ENCODE results near the gene BAK1.
"Not testable (repeated sequence)": the region's sequence is repeated elsewhere in the genome, so short reads cannot be mapped to it uniquely, and the experiment has no call there.

Gene BAK1

DNA sequence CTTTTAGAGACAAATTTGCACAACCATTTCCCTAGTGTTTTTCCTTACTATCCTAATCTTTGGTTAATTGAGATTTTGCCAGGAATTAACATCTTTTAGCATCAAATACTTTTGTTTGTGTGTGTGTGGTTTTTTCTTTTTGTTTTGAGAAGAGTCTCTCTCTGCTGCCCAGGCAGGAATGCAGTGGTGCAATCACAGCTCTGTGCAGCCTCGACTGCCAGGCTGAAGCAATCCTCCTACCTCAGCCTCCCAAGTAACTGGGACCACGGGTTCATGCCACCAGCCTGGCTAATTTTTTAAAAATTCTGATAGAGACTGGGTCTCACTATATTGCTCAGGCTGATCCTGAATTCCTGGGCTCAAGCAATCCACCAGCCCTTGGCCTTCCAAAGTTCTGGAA, 28.5 kb downstream of the BAK1 start:
- DNase-seq (ENCODE audit: low spot score) = no peak

DNA sequence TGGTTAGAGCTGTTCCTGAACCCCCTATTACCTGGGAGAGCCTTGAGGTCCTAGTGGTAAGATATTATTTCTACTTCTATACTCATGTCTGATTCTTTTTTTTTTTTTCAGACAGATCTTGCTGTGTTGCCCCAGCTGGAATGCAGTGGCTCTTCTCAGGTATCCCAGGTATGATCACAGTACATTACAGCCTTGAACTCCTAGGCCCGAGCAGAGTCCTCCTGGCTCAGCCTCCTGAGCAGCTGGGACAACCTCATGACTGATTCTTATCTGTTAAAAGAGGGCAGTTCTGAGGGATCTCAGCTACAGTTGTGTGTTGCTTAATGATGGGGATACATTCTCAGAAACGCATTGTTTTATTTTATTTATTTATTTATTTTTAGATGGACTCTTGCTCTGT, 30.2 kb downstream of the BAK1 start:
- DNase-seq (ENCODE audit: low spot score) = no peak

DNA sequence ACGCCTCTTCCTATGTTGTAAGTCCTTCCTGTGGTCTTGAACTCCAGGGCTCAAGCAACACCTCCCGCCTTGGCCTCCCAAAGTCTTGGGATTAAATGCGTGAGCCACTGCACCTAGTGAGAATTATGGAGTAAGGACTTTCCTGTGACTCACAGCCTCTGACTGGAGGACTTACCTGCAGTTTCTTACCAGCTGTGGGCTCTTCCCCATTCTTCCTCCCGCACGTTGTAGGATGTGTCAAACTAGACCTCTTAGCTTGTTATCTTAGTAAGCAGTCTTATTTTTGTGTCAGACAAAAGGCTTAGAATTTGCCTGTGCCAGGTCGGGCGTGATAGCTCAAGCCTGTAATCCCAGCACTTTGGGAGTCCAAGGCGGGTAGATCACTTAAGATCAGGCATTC, 30.9 kb downstream of the BAK1 start:
- no peak for DNase-seq (ENCODE audit: low spot score)

DNA sequence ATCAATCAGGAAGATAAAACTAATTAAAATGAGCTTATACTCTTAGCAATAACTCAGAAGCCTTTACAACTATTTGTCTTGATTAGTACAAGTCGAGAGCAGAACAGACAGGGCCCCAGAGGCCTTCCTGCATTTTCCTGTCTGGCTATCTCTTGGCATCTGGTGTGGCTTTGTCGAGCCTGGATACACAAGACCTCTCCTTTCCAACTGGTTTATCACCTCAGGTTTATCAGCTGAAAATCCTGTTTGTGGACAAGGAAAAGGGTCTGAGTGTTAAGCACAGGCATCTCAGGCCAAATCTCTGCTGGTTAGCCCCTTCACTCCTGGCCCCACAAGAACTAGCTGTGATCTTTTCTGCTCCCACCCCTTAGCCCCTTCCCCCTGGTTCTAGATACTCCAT, 32.6 kb downstream of the BAK1 start:
- DNase-seq (ENCODE audit: low spot score) = no peak

DNA sequence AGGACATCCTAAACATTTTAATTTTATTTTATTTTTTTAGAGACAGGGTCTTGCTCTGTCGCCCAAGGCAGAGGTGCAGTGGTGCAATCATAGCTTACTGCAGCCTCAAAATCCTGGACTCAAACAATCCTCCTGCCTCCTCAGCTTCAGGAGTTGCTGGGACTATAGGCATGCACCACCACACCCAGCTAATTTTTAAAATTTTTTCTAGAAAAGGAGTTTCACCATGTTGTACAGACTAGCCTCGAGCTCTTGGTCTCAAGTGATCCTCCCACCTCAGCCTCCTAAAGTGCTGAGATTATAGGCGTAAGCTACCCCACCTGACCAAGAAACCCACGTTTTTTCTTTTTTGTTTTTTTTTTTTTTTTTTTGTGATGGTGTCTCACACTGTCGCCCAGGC, 33.3 kb downstream of the BAK1 start:
- DNase-seq (ENCODE audit: low spot score) = no peak

DNA sequence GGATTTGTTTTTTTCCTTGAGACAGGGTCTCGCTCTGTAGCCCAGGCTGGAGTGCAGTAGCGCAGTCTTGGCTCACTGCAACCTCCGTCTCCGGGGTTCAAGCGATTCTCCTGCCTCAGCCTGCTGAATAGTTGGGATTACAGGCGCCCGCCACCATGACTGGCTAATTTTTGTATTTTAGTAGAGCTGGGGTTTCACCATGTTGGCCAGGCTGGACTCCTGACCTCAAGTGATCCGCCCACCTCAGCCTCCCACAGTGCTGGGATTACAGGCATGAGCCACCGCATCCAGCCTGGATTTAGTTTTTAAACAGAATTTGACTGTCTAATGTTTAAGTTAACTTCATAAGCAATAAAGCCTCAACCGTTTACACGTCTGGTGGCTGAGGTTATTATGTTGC, 34.8 kb downstream of the BAK1 start:
- DNase-seq (ENCODE audit: low spot score) = not testable (repeated sequence)

DNA sequence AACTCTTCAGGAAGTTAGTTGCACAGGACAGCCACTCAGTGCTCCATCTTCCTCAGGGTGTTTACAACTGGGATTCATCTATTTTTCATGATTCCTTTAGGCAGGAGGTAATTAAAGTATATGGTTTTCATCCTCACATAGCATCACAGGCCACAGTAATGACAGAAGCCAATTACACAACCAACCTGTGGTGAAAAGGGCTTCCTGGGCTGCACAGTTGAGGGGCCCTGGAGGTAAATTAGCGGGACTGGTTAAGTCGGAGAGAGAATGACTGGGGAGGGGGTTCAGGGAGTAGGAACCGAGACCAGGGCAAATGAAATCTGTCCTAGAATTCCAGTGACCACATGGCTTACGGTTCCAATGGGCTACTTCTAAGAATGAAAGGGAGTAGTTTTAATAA, 37.0 kb downstream of the BAK1 start:
- DNase-seq (ENCODE audit: low spot score) = no peak

DNA sequence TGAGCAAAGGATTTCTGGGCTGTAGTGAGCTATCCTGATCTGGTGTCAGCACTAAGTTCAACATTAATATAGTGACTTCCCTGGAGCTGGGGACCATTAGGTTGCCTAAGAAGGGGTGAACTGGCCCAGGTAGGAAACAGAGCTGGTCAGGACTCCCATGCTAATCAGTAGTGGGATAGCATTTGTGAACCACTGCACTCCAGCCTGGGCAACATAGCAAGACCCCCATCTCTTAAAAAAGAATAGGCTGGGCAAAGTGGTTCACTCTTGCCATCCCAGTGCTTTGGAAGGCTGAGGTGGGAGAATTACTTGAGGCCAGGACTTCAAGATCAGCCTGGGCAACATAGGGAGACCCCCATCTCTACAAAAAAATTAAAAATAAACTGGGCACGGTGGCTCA, 39.3 kb downstream of the BAK1 start:
- DNase-seq (ENCODE audit: low spot score) = no peak

DNA sequence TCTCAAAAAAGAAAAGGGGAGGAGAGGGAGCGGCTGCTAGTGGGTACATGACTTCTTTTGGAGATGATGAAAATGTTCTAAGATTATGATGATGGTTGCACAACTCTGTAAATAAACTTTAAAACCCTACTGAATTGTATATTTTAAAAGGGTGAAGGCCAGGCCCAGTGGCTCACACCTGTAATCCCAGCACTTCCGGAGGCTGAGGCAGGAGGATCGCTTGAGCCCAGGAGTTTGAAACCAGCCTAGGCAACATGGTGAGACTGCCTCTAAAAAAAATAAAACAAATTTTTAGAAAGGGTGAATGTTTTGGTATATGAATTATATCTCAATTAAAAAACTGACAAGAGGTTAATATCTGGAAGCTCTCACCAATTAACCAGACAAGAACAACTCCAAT, 45.4 kb downstream of the BAK1 start:
- no peak for DNase-seq (ENCODE audit: low spot score)

DNA sequence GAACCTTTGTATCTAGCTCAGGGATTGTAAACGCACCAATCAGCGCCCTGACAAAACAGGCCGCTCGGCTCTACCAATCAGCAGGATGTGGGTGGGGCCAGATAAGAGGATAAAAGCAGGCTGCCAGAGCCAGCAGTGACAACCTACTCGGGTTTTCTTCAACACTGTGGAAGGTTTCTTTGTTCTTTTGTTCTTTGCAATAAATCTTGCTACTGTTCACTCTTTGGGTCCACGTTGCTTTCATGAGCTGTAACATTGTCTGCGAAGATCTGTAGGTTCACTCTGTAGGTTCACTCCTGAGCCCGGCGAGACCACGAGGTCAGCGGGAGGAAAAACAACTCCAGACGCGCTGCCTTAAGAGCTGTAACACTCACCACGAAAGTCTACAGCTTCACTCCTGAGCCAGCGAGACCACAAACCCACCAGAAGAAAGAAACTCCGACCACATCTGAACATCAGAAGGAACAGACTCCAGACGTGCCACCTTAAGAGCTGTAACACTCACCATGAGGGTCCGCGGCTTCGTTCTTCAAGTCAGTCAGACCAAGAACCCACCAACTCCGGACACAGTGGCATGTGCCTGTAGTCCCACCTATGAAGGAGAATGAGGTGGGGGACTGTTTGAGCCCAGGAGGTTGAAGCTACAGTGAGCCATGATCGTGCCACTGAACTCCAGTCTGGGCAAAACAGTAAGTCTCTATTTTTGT, 46.8 kb downstream of the BAK1 start:
- not testable (repeated sequence) for DNase-seq (ENCODE audit: low spot score)

DNA sequence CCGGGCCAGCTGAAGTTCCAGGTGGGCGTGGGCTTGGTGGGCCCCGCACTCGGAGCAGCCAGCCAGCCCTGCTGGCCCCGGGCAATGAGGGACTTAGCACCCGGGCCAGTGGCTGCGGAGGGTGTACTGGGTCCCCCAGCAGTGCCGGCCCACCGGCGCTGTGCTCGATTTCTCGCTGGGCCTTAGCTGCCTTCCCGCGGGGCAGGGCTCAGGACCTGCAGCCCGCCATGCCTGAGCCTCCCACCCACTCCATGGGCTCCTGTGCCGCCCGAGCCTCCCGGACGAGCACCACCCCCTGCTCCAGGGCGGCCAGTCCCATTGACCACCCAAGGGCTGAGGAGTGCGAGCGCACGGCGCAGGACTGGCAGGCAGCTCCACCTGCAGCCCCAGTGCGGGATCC, 47.6 kb downstream of the BAK1 start:
- not testable (repeated sequence) for DNase-seq (ENCODE audit: low spot score)

DNA sequence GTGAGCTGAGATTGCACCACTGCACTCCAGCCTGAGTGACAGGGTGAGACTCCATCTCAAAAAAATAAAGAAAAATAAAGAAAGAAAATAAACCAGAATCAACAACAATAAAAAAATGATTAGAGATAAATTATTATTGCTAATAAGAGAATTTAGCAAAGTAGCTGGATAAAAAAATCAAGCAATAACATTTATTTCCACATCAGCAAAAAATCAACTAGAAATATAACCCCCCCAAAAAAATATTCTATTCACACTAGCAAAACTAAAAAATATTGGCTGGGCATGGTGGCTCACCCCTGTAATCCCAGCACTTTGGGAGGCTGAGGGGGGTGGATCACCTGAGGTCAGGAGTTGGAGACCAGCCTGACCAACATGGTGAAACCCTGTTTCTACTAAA, 49.5 kb downstream of the BAK1 start:
- not testable (repeated sequence) for DNase-seq (ENCODE audit: low spot score)

All from kidney capillary endothelial cell (primary cell).